Glutamatergic neuron (in vitro differentiated cells): Measurements from ENCODE around the gene FMN1. TPM values are rescaled to one million over a fixed set of nuclear protein-coding genes. Genes with fewer than 3 reads are reported as not detected.

Experiments
- DNase-seq: peaks from one replicate; pipeline ENCODE4 v3.0.0; 2022
- H3K27ac Mint-ChIP-seq: one replicate; pipeline ENCODE4 v1.8.0; 2020; ENCODE audit warnings: mild to moderate bottlenecking, mixed read lengths, inconsistent platforms; ENCODE audit not compliant: unreplicated experiment
- H3K27me3 Mint-ChIP-seq: one replicate; pipeline ENCODE4 v1.8.0; 2020; ENCODE audit warnings: mild to moderate bottlenecking, moderate library complexity, mixed read lengths, inconsistent platforms; ENCODE audit not compliant: unreplicated experiment
- H3K36me3 Mint-ChIP-seq: one replicate; pipeline ENCODE4 v1.8.0; 2020; ENCODE audit warnings: mild to moderate bottlenecking, mixed read lengths, inconsistent platforms; ENCODE audit not compliant: unreplicated experiment
- H3K4me1 Mint-ChIP-seq: one replicate; pipeline ENCODE4 v1.8.0; 2020; ENCODE audit warnings: mild to moderate bottlenecking, low read depth, mixed read lengths, inconsistent platforms; ENCODE audit not compliant: unreplicated experiment
- H3K4me3 Mint-ChIP-seq: one replicate; pipeline ENCODE4 v1.8.0; 2020; ENCODE audit warnings: mild to moderate bottlenecking, mixed read lengths, inconsistent platforms; ENCODE audit not compliant: unreplicated experiment
- H3K9me3 Mint-ChIP-seq: one replicate; pipeline ENCODE4 v1.8.0; 2020; ENCODE audit warnings: mild to moderate bottlenecking, moderate library complexity, mixed read lengths, inconsistent platforms; ENCODE audit not compliant: unreplicated experiment
- total RNA-seq: library from RNA; stranded (reverse); fragmentation: NEBNext Ultra II Directional; extraction: Animal tissue kit (Norgen Biotek cat#: 25700); gene quantifications from one replicate; pipeline ENCODE4 v1.2.1, GENCODE V29; 2021; ENCODE audit not compliant: unreplicated experiment
- TF ChIP-seq, protein P1 (sequence below): fragments of 200-600 bp; sonication (generic); IDR thresholded peaks from one replicate; pipeline ENCODE4 v1.5.0; 2021; ENCODE audit not compliant: partially characterized antibody, unreplicated experiment

The FMN1 gene
- total RNA-seq, 1 donor from 2014 or later, result 1.1 TPM

DNA sequence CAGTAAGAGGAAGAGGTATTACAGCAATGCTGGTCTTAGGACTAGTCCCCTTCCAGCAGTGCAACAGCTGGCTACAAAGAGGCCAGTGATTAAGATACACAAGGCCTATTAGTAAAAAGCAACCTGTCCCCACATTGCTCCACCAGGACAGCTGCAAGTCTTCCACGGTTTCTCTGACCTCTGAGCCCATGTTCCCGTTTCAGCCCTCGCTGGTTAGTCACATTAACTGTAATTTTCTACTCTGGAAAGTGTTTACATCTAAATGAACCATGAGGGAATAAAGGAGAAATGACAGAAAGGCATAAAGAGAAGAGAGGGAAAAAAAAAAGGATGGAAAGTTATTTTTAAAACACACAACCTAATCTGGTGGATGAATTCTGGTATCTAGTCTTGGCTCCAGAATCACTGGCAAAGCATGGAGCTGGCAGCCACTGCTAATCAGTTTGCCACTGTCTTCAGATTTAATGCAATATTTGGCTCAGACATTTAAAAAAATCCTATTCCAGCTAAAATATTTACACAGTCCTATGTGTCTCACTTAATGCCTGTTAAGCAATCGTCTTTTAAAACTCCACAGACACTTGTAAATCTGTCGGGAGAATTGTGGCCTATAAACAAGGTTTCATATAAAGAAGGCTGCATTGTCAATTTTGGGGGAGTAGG, 321.8 kb downstream of the FMN1 start:
- TF ChIP-seq, protein P1, sequence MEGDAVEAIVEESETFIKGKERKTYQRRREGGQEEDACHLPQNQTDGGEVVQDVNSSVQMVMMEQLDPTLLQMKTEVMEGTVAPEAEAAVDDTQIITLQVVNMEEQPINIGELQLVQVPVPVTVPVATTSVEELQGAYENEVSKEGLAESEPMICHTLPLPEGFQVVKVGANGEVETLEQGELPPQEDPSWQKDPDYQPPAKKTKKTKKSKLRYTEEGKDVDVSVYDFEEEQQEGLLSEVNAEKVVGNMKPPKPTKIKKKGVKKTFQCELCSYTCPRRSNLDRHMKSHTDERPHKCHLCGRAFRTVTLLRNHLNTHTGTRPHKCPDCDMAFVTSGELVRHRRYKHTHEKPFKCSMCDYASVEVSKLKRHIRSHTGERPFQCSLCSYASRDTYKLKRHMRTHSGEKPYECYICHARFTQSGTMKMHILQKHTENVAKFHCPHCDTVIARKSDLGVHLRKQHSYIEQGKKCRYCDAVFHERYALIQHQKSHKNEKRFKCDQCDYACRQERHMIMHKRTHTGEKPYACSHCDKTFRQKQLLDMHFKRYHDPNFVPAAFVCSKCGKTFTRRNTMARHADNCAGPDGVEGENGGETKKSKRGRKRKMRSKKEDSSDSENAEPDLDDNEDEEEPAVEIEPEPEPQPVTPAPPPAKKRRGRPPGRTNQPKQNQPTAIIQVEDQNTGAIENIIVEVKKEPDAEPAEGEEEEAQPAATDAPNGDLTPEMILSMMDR, result no peak
- DNase-seq, result no peak
- H3K27me3 Mint-ChIP-seq, result peaks cover 3% of the 10 kb centered on the region
- no peak overlapping the region for H3K27ac Mint-ChIP-seq
- H3K4me1 Mint-ChIP-seq, result no peaks in the 10 kb centered on the region
- H3K9me3 Mint-ChIP-seq, result no peaks in the 10 kb centered on the region
- H3K4me3 Mint-ChIP-seq, result no peak overlapping the region
- no peaks in the 10 kb centered on the region for H3K36me3 Mint-ChIP-seq

DNA sequence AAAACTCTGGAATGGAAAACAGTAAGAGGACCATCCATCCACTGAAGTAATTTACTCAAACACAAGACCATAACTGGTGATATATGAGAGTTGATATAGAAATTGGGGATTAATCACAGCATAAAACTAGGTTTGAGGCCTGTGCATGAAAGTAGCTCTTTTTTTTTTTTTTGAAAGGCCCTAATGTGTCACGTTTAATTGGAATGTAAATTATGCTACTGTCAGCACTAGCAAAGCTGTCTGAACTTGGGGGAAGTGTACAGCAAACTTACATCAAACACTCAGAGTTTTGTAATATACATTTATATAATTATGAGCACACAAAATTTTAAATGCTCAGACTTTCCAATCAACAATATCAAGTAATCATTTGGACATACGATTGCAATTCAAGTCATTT, 322.6 kb downstream of the FMN1 start:
- H3K27me3 Mint-ChIP-seq, result peaks cover 3% of the 10 kb centered on the region
- DNase-seq, result no peak
- TF ChIP-seq, protein P1, result no peak
- no peaks in the 10 kb centered on the region for H3K9me3 Mint-ChIP-seq
- H3K4me1 Mint-ChIP-seq, result no peaks in the 10 kb centered on the region
- no peak overlapping the region for H3K27ac Mint-ChIP-seq
- no peak overlapping the region for H3K4me3 Mint-ChIP-seq
- H3K36me3 Mint-ChIP-seq, result no peaks in the 10 kb centered on the region

DNA sequence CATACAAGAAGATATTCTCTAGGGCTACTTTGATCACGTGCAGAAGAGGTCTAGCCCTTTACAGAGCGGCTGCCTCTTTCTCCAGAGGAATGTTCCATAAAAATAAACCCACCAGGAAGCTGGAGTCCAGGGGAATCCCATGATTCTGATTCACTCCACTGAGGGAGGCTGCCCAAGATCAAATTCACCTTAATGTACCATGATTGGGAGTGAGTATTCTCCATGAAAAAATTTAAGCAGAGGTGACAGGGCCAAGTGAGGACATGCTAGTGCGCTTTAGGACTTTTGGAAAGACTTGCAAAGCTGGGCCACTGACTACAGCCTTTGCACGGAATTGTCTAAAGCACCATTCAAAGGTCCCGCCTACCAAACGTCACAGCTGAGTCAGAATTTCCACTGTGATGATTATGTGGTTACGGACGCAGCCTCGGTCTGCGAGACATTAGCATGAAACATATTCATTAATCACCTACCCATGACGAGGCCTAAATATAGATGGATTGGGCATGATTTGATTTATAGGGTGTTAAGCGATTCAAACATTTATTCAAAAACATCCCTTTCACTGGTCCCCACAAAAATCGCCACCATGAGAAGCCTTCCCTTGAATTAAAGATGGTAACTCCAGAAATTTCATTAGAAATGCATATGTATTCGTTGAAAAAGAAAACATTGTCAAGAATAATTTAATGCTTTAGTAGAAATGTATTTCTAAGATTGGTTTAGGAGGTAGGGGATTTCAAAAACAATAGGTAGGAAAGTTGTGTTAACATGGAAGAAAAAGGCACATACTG, 324.1 kb downstream of the FMN1 start:
- Mint-ChIP-seq H3K4me1 (no peaks in the 10 kb centered on the region), H3K27me3 (peaks cover 3% of the 10 kb centered on the region), H3K27ac (no peak overlapping the region), H3K9me3 (no peaks in the 10 kb centered on the region), H3K4me3 (no peak overlapping the region), H3K36me3 (no peaks in the 10 kb centered on the region)
- TF ChIP-seq, protein P1, result no peak
- no peak for DNase-seq

DNA sequence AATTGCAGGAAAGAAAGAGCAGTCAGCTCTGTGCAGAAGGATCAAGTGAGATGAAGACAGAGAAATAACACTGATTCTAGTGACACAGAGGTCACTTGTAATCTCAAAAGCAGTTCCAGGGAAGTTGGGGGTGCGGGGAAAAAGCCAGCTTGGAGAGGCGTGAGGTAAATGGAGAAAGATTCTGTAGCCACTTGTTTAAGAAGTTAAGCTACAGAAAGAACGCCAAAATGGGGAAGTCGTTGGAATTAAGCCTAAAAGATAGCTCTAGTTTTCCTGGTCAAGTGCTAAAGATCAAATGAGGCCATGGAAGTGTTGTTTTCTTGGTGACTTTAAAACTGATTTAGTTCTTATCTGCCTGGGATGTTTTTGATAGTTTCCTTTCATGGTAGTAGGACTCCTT, 324.7 kb downstream of the FMN1 start:
- Mint-ChIP-seq H3K27me3 (peaks cover 3% of the 10 kb centered on the region), H3K9me3 (no peaks in the 10 kb centered on the region), H3K4me3 (no peak overlapping the region), H3K27ac (no peak overlapping the region), H3K4me1 (no peaks in the 10 kb centered on the region), H3K36me3 (no peaks in the 10 kb centered on the region)
- no peak for DNase-seq
- TF ChIP-seq, protein P1, result no peak

DNA sequence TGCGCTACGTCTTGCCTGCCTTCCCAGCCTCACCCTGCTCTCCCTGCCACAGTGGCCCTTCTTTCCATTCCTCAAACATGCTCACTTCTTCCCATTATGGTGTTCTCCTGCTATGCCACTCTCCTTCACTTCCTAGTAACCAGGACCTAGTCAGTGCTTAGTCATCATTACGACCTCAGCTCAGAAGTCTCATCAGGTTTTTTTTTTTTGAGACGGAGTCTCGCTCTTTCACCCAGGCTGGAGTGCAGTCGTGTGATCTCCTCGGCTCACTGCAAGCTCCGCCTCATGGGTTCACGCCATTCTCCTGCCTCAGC, 327.2 kb downstream of the FMN1 start:
- TF ChIP-seq, protein P1, result no peak
- peaks cover 6% of the 10 kb centered on the region for H3K27me3 Mint-ChIP-seq
- H3K36me3 Mint-ChIP-seq, result no peaks in the 10 kb centered on the region
- H3K27ac Mint-ChIP-seq, result no peak overlapping the region
- no peak overlapping the region for H3K4me3 Mint-ChIP-seq
- peaks cover 3% of the 10 kb centered on the region for H3K4me1 Mint-ChIP-seq
- H3K9me3 Mint-ChIP-seq, result no peaks in the 10 kb centered on the region
- no peak for DNase-seq
